ENCODE data around the gene SNRPE. TPM values are rescaled to one million over a fixed set of nuclear protein-coding genes. Genes with fewer than 3 reads are reported as not detected.

Gene SNRPE
- total RNA-seq, 1 experiment from 2014 or later = 167 TPM

- Histone ChIP-seq H2AFZ (ENCODE audit: low read length) (no peak overlapping the region), H3K4me2 (ENCODE audit: low read length) (no peak overlapping the region), H3K9ac (ENCODE audit: low read length) (no peak overlapping the region), H4K20me1 (ENCODE audit: low read length) (peaks cover 3% of the 10 kb centered on the region; the same call in 1 of the 2 replicates), H3K36me3 (ENCODE audit: low read depth, low read length) (peaks cover 58% of the 10 kb centered on the region), H3K27me3 (ENCODE audit: low read length) (no peaks in the 10 kb centered on the region), H3K9me2 (replicated peaks; ENCODE audit: low read length) (no peaks in the 10 kb centered on the region), H3K4me1 (ENCODE audit: insufficient read depth, low read length) (no peaks in the 10 kb centered on the region), H3K4me3 (ENCODE audit: low read length) (no peak overlapping the region), H3F3A (ENCODE audit: low read length, unreplicated experiment) (no peaks in the 10 kb centered on the region), H3K27ac (ENCODE audit: low read length) (no peak overlapping the region), H3K9me3 (ENCODE audit: low read length) (no peaks in the 10 kb centered on the region), H3K79me2 (ENCODE audit: low read length) (peaks cover 43% of the 10 kb centered on the region)
- BruUV-seq (replicated peaks) = no TSS peak
- no peak for ATAC-seq
- TF ChIP-seq, protein P1, sequence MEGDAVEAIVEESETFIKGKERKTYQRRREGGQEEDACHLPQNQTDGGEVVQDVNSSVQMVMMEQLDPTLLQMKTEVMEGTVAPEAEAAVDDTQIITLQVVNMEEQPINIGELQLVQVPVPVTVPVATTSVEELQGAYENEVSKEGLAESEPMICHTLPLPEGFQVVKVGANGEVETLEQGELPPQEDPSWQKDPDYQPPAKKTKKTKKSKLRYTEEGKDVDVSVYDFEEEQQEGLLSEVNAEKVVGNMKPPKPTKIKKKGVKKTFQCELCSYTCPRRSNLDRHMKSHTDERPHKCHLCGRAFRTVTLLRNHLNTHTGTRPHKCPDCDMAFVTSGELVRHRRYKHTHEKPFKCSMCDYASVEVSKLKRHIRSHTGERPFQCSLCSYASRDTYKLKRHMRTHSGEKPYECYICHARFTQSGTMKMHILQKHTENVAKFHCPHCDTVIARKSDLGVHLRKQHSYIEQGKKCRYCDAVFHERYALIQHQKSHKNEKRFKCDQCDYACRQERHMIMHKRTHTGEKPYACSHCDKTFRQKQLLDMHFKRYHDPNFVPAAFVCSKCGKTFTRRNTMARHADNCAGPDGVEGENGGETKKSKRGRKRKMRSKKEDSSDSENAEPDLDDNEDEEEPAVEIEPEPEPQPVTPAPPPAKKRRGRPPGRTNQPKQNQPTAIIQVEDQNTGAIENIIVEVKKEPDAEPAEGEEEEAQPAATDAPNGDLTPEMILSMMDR (conservative IDR thresholded peaks at IDR 0.05; ENCODE audit: low read depth, low read length) = no peak
- TF ChIP-seq EZH2phosphoT487 (IDR thresholded peaks at IDR 0.05; ENCODE audit: borderline replicate concordance, low read length) = no peak
- no peak for TF ChIP-seq EZH2 (IDR thresholded peaks at IDR 0.05; ENCODE audit: low read length, unreplicated experiment)
- POLR2A ChIA-PET (ENCODE audit: unreplicated experiment) = no interaction called here
- CTCF ChIA-PET = no interaction called here
- DNase-seq = no peak
- intact Hi-C loops (cut with micrococcal nuclease) = no loop called here
Measured at GRCh38 chr1:203818399-203818798, 43.0 kb upstream of the SNRPE start.

DNA sequence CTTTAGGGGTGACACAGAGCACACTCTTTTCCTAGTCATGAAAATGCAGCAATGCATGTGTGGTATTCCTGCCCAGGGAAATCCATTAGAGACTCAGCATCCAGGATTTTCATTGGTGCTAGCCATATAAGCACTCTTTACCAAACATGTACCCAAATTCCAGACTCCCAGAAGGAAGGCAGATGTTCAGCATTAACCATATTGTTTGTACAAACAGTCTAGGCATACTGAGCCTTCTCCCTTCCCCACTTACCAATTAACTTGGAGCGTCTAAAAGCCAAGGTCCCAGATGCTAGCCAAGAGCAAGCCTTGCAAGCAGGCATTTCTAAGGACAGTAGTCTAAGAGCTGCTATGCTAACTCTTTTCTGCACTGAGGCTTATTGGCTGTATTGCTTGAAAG, 38.1 kb upstream of the SNRPE start:
- intact Hi-C loops (cut with micrococcal nuclease) = no loop called here
- ATAC-seq = no peak
- CTCF ChIA-PET = no interaction called here

DNA sequence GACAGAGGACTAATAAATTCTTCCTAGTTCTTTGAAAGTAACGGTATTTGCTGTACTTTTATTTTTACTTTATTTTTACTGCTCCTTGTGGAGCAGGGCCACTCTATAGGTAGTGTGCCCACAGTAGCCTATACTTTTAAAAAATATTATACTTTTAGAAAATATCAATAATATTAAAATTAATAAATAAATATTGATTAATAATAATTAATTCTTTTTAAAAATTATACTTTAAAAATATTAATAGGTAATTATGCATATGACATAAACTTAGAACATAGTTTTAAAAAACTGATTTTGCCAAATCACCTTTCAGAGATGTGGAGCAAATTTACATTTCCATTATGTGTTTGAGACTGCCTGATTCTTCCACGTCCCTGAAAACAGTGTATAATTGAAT, 35.2 kb upstream of the SNRPE start:
- Histone ChIP-seq H3K9ac (ENCODE audit: low read length) (no peak overlapping the region), H3K4me2 (ENCODE audit: low read length) (no peak overlapping the region), H3K9me3 (ENCODE audit: low read length) (no peaks in the 10 kb centered on the region), H3F3A (ENCODE audit: low read length, unreplicated experiment) (no peaks in the 10 kb centered on the region), H3K79me2 (ENCODE audit: low read length) (peaks cover 38% of the 10 kb centered on the region), H3K9me2 (replicated peaks; ENCODE audit: low read length) (no peaks in the 10 kb centered on the region), H3K36me3 (ENCODE audit: low read depth, low read length) (peaks cover 74% of the 10 kb centered on the region), H2AFZ (ENCODE audit: low read length) (no peak overlapping the region), H3K27ac (ENCODE audit: low read length) (no peak overlapping the region), H3K27me3 (ENCODE audit: low read length) (no peaks in the 10 kb centered on the region), H3K4me3 (ENCODE audit: low read length) (no peak overlapping the region), H3K4me1 (ENCODE audit: insufficient read depth, low read length) (no peaks in the 10 kb centered on the region), H4K20me1 (ENCODE audit: low read length) (0 out of 2 replicates have a peak, but pooled peaks cover 3% of the 10 kb centered on the region)
- ChIA-PET POLR2A (ENCODE audit: unreplicated experiment) (interaction anchor here (0.6 kb wide), 1 partner anchor 26 kb away, joined by 4 read pairs; no protein-coding TSS in a partner anchor), CTCF (no interaction called here)
- ATAC-seq = no peak
- DNase-seq = no peak
- TF ChIP-seq, protein P1 (conservative IDR thresholded peaks at IDR 0.05; ENCODE audit: low read depth, low read length) = no peak
- TF ChIP-seq EZH2phosphoT487 (IDR thresholded peaks at IDR 0.05; ENCODE audit: borderline replicate concordance, low read length) (no peak), EZH2 (IDR thresholded peaks at IDR 0.05; ENCODE audit: low read length, unreplicated experiment) (no peak)
- intact Hi-C loops (cut with micrococcal nuclease) = no loop called here
- no TSS peak for BruUV-seq (replicated peaks)

More for the DNA sequence above, 38.1 kb upstream of the SNRPE start:
- Histone ChIP-seq H3K27ac (ENCODE audit: low read length) (no peak overlapping the region), H3K9me3 (ENCODE audit: low read length) (no peaks in the 10 kb centered on the region), H3F3A (ENCODE audit: low read length, unreplicated experiment) (no peaks in the 10 kb centered on the region), H3K36me3 (ENCODE audit: low read depth, low read length) (peaks cover 65% of the 10 kb centered on the region), H3K4me3 (ENCODE audit: low read length) (no peak overlapping the region), H3K27me3 (ENCODE audit: low read length) (no peaks in the 10 kb centered on the region), H3K4me2 (ENCODE audit: low read length) (no peak overlapping the region), H3K4me1 (ENCODE audit: insufficient read depth, low read length) (no peaks in the 10 kb centered on the region), H3K79me2 (ENCODE audit: low read length) (peaks cover 42% of the 10 kb centered on the region), H3K9ac (ENCODE audit: low read length) (no peak overlapping the region), H3K9me2 (replicated peaks; ENCODE audit: low read length) (no peaks in the 10 kb centered on the region), H2AFZ (ENCODE audit: low read length) (no peak overlapping the region), H4K20me1 (ENCODE audit: low read length) (0 out of 2 replicates have a peak, but pooled peaks cover 3% of the 10 kb centered on the region)
- TF ChIP-seq EZH2phosphoT487 (IDR thresholded peaks at IDR 0.05; ENCODE audit: borderline replicate concordance, low read length) (no peak), EZH2 (IDR thresholded peaks at IDR 0.05; ENCODE audit: low read length, unreplicated experiment) (no peak)
- TF ChIP-seq, protein P1 (conservative IDR thresholded peaks at IDR 0.05; ENCODE audit: low read depth, low read length) = no peak
- DNase-seq = no peak
- POLR2A ChIA-PET (ENCODE audit: unreplicated experiment) = no interaction called here
- no TSS peak for BruUV-seq (replicated peaks)
